HG02623 (cell line): ENCODE measurements around the gene MECP2.

Source experiments
- ATAC-seq: cut with Tn5 transposase; IDR thresholded peaks from one replicate; pipeline ENCODE4 v1.9.1; 2021; ENCODE audit warnings: moderate library complexity; ENCODE audit not compliant: unreplicated experiment

Gene MECP2

DNA sequence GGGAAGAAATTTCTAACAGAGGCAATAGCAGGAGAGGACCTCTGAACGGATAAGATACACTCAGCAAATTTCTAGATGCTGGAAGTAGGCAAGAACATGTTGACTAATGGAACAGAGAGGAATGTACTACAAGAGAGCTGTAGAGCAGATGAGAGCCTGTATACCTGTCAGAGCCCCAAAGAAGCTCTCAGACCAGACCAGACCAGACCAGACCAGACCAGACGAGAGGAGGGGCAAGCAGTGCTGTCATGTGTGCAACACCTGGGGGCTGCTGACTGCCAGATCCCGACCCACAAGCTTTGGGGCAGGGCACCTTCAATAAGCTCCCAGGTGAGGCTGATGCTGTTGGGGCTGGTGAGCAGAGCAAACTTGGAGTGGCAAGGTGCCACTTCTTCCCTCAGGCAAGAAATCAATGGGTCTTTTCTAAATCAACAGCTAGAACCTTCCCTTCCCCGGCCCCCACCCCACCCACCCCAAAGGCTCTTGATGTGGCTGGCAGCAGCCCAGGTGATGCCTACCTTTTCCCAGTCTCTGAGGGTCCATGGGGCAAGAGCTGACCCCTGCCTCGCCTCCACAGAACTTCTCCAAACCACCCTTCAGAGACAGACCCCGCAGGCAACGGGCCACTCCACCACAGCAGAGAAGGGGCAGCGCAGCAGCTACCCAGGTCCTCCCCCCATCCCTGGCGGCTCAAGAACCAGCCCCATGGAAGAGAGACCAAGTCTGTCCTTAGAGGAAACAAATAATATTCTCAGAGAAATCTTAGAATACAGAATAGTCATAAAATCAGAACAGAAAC is 32.7 kb downstream of the MECP2 start:
- no peak for ATAC-seq

GRCh38 chrX:154063234-154063633 is 34.3 kb downstream of the MECP2 start:
- no peak for ATAC-seq

GRCh38 chrX:154061801-154062200 is 35.7 kb downstream of the MECP2 start:
- no peak for ATAC-seq

GRCh38 chrX:154059729-154060245 is 37.7 kb downstream of the MECP2 start:
- no peak for ATAC-seq

- ATAC-seq = no peak
Observed at GRCh38 chrX:154059231-154059630, 38.3 kb downstream of the MECP2 start.

- no peak for ATAC-seq
Observed at GRCh38 chrX:154058214-154058997, 39.1 kb downstream of the MECP2 start.

- no peak for ATAC-seq
Observed at GRCh38 chrX:154057791-154058190, 39.7 kb downstream of the MECP2 start.

GRCh38 chrX:154056770-154057241 is 40.7 kb downstream of the MECP2 start:
- no peak for ATAC-seq

GRCh38 chrX:154051201-154051810 is 46.2 kb downstream of the MECP2 start:
- ATAC-seq = no peak

- no peak for ATAC-seq
Observed at GRCh38 chrX:154050113-154050495, 47.4 kb downstream of the MECP2 start.

DNA sequence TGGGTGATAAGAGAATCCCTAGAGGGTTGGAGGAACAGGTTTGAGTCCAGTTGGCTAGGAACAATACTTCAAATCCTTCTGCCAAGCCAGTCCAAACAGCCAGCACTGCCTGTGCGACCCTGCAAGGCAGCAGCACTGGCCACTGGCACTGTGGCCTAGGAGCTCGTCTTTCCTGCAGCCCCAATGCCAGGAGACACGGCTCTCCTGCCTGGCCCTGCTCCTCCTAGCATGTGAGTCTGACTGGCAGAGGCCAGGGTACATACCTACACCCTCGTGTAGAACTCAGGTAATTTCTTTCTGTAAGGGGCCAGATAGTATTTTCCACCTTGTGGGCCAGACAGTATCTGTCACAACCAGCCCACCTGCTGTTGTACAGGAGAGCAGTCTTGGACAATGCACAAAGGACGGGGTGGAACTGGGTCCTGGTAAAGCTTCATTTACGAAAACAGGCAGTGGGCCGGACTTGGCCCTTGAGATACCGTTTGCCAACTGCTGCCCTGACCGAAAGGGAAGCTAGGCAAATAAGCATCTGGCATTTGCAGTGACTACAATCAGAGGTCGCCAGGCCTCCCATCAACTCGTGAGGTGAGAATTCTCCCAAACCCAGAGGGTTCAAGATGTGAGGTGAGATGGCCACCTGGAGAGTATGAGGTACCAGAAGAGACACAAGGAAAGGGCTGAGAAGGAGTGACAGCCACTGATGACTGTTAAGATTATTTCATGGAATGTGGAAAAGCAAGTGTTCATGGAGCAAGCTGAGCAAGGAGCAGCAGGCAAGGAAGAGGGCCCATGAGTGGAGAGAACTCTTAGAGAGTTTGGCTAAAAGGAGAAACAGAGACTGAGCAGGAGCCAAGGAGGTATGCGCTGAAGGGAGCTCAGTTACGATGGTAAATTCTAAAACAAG is 48.1 kb downstream of the MECP2 start:
- no peak for ATAC-seq

GRCh38 chrX:154048398-154048797 is 49.1 kb downstream of the MECP2 start:
- no peak for ATAC-seq

DNA sequence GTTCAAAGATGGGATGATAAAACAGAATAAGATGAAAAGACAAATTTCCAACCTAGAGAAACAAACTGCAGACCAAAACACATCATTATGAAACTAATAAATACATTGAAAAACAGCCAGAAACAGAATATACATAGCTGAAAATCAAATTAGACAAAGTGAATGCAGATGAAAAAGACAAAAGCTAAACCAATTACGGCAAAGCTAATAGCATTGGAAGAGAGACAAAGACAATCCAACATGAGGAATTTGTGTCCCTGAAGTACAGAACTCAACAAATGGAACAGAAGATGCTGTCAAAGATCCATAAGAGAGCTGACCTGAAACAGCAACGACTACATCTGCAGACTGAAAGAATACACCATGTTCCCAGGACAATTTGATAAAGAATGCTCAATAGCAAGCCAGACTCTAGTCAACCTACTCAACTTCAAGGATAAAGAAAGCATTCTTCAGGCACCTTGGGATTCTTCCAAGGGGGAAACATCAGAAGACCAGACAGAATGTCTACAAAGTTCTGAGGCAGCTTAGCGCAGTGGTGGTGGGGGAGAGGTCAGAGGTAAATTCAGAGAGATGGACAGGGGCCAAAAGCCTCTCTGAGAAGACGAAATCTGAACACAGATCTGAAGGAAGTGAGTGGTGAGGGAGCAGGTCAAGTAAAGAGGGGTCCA is 50.4 kb downstream of the MECP2 start:
- ATAC-seq = no peak

DNA sequence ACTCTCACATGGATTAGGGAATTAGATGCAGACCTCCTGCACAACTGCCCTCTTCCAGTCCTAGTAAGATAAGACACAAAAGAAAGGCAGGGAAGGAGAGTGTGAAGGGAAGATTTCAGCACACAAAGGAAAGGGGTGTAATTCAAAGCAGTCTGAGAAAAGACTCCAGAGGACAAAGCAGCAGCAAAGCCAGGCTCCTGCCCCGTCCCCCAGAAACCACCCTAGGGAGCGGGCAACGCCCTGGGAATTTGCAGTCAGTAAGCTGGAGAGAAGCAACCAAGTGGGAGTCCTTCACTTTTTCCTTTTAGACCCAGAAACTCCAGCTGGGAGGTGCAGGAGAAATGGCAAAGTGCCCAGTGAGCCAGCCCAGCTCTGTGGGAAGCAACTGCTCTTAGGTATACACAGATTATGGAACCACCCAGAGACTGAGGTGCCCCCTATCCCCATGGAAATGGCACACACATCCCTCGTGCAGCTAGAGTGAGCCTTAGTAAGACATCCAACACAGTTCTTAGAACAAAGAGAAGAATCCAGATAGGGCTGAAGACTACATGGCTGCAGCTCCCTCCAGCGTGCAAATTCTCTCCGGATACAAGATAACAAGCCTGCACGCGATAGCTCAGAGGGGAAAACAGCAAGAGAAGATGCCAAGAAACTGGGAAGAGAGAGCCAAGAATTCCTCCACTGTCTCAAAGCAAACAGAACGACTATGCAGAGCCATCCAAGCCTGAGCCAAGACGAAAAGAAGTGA is 51.3 kb downstream of the MECP2 start:
- no peak for ATAC-seq

DNA sequence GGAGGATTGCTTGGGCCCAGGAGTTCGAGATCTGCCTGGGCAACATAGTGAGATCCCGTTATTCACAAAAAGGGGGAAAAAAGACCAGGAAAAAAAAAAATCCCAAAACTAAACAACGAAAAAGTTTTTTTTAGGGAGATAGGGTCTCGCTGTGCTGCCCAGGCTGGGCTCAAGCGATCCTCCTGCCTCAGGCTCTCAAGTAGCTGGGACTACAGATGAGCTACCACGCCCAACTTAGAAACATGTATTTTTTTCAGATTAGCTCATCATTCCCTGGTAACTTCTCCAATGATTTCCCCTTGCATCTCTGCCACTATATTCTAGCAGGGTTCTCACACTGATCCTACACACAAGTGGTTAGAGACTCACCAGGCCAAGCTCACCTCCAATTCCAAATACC is 53.4 kb downstream of the MECP2 start:
- ATAC-seq = no peak

- no peak for ATAC-seq
Observed at GRCh38 chrX:154043003-154043763, 54.3 kb downstream of the MECP2 start.

GRCh38 chrX:154040863-154041262 is 56.7 kb downstream of the MECP2 start:
- no peak for ATAC-seq

DNA sequence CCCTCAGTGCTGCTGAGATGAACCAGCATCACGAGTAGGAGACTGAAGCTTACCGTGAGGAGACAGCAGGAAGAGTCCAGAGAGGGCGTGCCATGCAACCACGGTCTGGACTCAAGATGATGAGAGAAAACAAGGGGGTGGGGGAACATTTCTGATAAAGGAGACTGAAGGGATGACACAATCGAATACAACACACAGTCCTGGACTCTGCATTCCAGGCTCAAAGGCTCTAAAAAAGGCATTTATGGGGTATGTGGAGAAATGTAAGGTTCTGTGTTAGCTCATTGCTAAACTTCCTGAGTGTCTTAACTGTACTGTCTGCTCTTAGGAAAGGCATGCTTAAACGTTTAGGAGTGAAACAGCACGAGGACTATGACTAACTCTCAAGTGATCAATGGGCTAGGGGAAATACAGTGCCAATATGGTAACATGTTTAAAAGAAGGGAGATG is 57.2 kb downstream of the MECP2 start:
- no peak for ATAC-seq
